ENCODE measurements around the gene MT1F. TPM values are rescaled to one million over a fixed set of nuclear protein-coding genes. Genes with fewer than 3 reads are reported as not detected.

MT1F gene
- total RNA-seq, 1 experiment from 2014 or later = 2.1 TPM

DNA sequence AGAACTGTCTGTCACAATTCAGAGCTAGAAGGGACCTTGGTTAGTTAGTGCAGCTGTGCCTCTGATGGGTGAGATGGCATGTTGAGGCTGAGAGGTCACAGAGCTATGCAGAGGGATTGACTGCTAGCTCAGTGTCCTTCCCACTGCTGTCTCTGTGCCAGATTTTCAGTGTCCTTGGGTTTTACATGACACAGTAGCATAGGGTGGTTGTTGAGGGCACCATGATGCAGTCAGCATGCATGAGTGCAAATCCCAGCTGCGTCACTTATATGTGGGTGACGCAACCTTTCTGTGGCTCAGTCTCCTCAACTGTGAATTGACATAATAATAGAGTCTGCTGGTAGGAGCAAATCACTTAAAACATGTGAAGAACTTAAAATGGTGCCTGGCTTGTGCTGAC is 16.6 kb upstream of the MT1F start:
- CTCF ChIA-PET = no interaction called here
- Histone ChIP-seq H3K4me3 (ENCODE audit: low read depth in 2 of 2, low read length in 2 of 2) (no peak overlapping the region), H3K36me3 (ENCODE audit: control insufficient read depth, insufficient read depth, low read length) (no peaks in the 10 kb centered on the region), H3K27me3 (ENCODE audit: control insufficient read depth, insufficient read depth, low read length) (no peaks in the 10 kb centered on the region), H3K27ac (ENCODE audit: low read length) (no peak overlapping the region), H3K4me1 (ENCODE audit: control insufficient read depth, insufficient read depth, low read length) (peaks cover 23% of the 10 kb centered on the region), H3K9me3 (ENCODE audit: control insufficient read depth, insufficient read depth, low read depth, low read length) (no peaks in the 10 kb centered on the region)
- ATAC-seq = no peak
- POLR2A ChIA-PET = no interaction called here
- TF ChIP-seq, protein P1, sequence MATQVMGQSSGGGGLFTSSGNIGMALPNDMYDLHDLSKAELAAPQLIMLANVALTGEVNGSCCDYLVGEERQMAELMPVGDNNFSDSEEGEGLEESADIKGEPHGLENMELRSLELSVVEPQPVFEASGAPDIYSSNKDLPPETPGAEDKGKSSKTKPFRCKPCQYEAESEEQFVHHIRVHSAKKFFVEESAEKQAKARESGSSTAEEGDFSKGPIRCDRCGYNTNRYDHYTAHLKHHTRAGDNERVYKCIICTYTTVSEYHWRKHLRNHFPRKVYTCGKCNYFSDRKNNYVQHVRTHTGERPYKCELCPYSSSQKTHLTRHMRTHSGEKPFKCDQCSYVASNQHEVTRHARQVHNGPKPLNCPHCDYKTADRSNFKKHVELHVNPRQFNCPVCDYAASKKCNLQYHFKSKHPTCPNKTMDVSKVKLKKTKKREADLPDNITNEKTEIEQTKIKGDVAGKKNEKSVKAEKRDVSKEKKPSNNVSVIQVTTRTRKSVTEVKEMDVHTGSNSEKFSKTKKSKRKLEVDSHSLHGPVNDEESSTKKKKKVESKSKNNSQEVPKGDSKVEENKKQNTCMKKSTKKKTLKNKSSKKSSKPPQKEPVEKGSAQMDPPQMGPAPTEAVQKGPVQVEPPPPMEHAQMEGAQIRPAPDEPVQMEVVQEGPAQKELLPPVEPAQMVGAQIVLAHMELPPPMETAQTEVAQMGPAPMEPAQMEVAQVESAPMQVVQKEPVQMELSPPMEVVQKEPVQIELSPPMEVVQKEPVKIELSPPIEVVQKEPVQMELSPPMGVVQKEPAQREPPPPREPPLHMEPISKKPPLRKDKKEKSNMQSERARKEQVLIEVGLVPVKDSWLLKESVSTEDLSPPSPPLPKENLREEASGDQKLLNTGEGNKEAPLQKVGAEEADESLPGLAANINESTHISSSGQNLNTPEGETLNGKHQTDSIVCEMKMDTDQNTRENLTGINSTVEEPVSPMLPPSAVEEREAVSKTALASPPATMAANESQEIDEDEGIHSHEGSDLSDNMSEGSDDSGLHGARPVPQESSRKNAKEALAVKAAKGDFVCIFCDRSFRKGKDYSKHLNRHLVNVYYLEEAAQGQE (IDR thresholded peaks at IDR 0.05; ENCODE audit: insufficient read depth in 1 of 2, low read depth in 2 of 2, low read length in 1 of 2) = no peak
- TF ChIP-seq, protein P2, sequence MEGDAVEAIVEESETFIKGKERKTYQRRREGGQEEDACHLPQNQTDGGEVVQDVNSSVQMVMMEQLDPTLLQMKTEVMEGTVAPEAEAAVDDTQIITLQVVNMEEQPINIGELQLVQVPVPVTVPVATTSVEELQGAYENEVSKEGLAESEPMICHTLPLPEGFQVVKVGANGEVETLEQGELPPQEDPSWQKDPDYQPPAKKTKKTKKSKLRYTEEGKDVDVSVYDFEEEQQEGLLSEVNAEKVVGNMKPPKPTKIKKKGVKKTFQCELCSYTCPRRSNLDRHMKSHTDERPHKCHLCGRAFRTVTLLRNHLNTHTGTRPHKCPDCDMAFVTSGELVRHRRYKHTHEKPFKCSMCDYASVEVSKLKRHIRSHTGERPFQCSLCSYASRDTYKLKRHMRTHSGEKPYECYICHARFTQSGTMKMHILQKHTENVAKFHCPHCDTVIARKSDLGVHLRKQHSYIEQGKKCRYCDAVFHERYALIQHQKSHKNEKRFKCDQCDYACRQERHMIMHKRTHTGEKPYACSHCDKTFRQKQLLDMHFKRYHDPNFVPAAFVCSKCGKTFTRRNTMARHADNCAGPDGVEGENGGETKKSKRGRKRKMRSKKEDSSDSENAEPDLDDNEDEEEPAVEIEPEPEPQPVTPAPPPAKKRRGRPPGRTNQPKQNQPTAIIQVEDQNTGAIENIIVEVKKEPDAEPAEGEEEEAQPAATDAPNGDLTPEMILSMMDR (IDR thresholded peaks at IDR 0.05) = no peak
- TF ChIP-seq POLR2AphosphoS5 (IDR thresholded peaks at IDR 0.05; ENCODE audit: low read depth, low read length) (no peak), TCF7L2 (IDR thresholded peaks at IDR 0.05; ENCODE audit: low read depth, low read length) (no peak), SIN3A (IDR thresholded peaks at IDR 0.05; ENCODE audit: borderline replicate concordance, insufficient read depth, low read depth, low read length) (no peak)
- in situ Hi-C loops (cut with HindIII; ENCODE audit: low pct_unique_long_range_greater_than_20kb, low sequenced_read_pairs) = no loop called here
- intact Hi-C loops (cut with micrococcal nuclease; ENCODE audit: unreplicated experiment) = no loop called here
- no peak for DNase-seq (ENCODE audit: low read depth, low spot score)
- no TSS peak for BruUV-seq (replicated peaks)

DNA sequence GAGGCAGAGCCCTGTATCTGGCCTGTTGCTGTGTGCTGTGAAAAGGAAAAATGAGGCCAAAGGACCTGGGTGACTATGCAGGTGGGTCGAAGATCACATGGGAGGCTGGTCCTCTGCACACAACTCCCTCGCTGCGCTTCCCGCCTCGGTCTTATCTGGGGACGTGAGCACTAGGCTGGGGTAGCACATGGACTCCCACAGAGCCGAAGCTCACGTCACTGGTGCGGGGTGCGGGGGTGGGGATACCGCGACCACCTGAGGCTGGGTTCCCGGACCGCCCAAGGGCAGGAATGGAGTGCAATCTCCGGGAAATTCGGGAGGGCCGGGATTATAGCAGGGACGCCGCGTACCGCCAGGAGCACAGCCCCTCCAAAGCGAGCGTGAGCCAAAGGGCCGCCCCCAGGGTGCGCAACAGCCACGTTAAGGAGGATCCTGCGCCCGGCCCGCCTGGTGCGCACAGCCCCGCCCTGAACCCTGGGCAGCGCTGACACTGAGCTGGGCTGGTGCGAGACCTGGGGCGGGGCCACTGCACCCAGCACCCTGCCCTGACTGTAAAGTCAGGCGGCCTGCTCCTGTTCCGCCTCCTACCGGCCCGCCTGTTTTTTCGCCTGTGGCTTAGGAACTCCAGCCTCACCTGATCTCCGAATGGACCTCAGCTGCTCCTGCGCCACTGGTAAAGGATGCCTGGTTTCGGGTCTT is 14.5 kb upstream of the MT1F start:
- DNase-seq (ENCODE audit: low read depth, low spot score) (no peak), ATAC-seq (peak; percentile 98)
- Histone ChIP-seq H3K9me3 (ENCODE audit: control insufficient read depth, insufficient read depth, low read depth, low read length) (no peaks in the 10 kb centered on the region), H3K27ac (ENCODE audit: low read length) (peak overlapping the region; percentile 54; the same call in 1 of the 2 replicates), H3K4me1 (ENCODE audit: control insufficient read depth, insufficient read depth, low read length) (peaks cover 20% of the 10 kb centered on the region), H3K4me3 (ENCODE audit: low read depth in 2 of 2, low read length in 2 of 2) (peak overlapping the region; percentile 31 to 40), H3K27me3 (ENCODE audit: control insufficient read depth, insufficient read depth, low read length) (no peaks in the 10 kb centered on the region), H3K36me3 (ENCODE audit: control insufficient read depth, insufficient read depth, low read length) (no peaks in the 10 kb centered on the region)
- in situ Hi-C loops (cut with HindIII; ENCODE audit: low pct_unique_long_range_greater_than_20kb, low sequenced_read_pairs) = no loop called here
- intact Hi-C loops (cut with micrococcal nuclease; ENCODE audit: unreplicated experiment) = no loop called here
- CTCF ChIA-PET = interaction anchor here (0.9 kb wide), 1 partner anchor 42 kb away, joined by 3 read pairs; no protein-coding TSS in a partner anchor
- POLR2A ChIA-PET = interaction anchor here (0.6 to 1.2 kb wide), 2 partner anchors 18 to 113 kb away, joined by 3 to 5 read pairs; partner anchors contain the start of gene MT1E
- BruUV-seq (replicated peaks) = no TSS peak
- TF ChIP-seq TCF7L2 (IDR thresholded peaks at IDR 0.05; ENCODE audit: low read depth, low read length) = no peak
- TF ChIP-seq, protein P2 (IDR thresholded peaks at IDR 0.05) = peak; percentile 67

Data from Panc1 (cell line).